ENCODE data around the gene KIF19.

Gene KIF19

DNA sequence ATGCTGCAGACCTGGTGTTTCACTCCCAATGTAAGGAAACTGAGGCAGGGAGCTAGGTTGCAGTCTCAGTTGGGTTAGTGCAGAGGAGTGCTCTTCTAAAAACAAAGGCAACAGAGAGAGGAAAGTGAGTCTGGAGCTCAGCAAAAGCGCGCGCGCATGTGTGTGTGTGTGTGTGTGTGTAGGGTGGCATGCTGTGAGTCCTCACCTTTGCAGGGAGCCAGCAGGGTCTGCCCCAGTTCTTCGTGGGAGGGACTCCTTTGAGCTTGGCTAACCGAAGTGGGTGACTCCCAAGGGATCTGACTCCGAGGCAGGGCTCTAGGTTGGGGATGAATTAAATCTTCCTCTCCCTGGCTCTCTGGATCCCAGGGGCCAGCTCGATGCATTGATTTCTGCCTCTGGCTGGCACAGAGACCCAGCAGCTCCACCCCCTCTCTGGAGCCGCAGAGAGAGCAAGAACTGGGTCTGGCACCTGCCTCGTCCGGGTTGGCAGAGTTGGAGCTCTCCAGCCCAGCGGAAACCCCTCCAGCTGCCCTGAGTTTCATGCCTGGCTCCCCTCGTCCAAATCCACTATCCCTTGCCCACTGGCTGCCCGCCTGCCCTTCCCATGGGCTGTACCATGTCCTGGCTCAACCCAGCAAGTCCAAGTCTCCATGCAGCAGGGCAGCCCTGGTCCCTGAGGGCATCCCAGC, 36.9 kb downstream of the KIF19 start:
- DNase-seq (ENCODE audit: low read depth in 2 of 2), result no peak

DNA sequence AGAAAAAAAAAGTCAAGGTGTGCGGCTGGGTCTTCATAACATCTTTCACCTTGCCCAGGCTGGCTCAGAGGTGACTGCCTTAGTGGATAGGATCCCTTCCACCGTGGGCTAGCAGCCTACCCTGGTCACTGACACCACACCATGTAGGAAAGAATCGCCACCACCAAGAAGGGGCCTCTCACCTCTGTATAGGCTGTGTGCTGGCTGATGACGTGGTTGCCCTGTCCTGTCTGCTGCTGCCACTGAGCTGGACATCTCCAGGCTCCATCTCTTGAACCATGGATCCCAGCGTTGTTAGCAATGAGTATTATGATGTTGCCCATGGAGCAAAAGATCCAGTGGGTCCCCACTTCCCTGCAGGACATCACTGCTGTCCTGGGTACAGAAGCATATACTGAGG, 41.2 kb downstream of the KIF19 start, which contains the start of gene GPR142:
Gene GPR142 (plus strand): TSS at position 301 of the 400 bp plus-strand sequence. CDS start 2,035 bp downstream, outside the sequence.
- no peak for DNase-seq (ENCODE audit: low read depth in 2 of 2)

DNA sequence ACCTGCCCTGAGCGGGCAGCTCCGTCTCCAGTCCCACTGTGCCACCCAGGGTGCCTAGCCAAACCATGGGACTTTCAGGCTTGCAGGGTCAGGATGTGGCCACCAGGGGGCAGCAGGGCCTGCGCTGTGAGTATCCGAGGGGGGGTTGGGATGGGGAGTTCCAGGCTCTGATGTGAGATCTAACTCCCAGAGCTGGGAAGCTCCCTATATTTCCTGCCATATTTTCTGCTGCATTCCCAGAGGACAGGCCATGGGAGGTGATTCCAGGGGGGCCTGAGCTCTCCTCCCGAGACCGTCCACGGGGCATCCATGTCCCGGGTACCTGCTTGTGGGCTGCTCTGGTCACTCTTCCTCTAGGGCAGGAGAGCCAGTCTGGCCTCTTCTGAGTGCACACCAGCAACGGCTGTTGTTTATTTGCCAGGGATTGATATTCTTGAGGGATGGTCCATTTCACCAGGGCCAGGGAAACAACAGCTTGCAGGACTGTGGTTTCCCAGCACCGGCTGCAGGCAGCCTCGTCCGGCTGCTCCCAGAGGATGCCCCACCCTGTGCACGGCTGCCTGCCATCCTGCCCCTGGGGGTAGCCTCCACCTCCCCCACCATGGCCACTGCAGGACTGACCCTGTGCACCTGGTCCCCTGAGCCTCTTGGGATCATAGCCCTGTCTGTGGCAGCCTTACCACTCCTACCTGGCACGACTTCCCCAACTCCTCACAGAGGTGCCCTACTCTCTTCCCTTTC, 42.5 kb downstream of the KIF19 start:
- peak; percentile 45 to 49 for DNase-seq (ENCODE audit: low read depth in 2 of 2)

DNA sequence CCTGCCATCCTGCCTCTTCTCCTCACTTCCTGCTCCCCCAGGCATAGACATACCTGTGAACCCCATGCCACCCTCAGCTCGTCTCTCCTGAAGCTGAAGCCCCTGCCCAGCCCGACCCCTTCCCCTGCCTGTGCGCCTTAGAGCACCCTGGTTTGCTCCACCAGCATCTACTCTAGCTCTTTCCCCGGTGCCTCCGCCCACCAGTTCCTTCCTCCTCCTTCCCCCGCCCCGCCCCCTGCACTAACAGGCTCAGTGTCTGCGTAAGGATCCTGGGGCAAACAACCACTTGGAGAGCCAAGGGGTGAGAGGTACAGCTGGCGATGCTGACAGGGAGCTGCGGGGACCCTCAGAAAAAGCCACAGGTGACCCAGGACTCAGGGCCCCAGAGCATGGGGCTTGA, 43.2 kb downstream of the KIF19 start:
- DNase-seq (ENCODE audit: low read depth in 2 of 2), result peak; percentile 26 to 54

DNA sequence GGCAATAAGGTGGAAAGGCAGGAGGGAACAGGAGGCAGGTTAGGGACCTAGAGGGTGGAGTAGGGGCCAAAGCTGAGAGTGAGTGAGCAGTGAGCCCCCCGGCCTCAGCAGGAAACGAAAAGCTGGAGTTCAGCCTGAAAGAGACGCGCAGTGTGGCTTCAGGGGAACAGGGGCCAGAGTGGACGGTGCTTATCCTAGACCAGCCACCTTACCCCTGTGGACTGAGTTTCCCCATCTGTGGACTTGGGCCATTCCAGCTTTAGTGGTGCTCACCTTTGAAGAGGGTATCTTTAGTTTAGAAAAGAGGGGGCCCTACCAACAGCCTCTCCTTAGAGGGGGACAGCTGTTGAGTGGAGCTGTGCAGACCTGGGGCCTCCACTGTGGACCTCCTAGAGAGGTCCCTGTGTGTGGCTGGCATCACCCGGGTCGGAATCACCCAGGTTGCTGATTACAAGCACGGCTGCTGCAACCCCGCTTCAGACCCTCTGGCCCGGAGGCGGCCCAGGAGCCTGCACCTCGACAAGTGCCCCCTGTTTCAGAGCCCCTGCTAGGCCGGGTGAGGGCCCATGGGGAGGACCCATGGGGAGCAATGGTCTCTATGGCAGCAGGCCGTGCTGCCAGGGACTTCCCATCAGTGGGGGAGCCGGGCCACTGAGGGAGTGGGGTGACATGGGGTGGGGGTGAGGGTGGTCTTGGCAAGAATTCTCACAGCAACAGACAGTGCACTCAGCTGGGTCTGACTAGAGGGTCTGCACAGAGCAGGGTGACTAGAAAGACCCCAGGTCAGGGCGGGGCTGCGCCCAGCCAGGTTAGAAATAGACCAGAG, 43.9 kb downstream of the KIF19 start:
- no peak for DNase-seq (ENCODE audit: low read depth in 2 of 2)

DNA sequence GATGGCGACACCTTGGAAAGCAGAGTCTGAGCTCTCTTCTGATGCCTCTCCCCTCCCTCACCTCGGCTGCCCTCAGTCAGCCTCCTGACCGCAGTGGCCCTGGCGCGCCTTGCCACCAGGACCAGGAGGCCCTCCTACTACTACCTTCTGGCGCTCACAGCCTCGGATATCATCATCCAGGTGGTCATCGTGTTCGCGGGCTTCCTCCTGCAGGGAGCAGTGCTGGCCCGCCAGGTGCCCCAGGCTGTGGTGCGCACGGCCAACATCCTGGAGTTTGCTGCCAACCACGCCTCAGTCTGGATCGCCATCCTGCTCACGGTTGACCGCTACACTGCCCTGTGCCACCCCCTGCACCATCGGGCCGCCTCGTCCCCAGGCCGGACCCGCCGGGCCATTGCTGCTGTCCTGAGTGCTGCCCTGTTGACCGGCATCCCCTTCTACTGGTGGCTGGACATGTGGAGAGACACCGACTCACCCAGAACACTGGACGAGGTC, 45.7 kb downstream of the KIF19 start:
- no peak for DNase-seq (ENCODE audit: low read depth in 2 of 2)

DNA sequence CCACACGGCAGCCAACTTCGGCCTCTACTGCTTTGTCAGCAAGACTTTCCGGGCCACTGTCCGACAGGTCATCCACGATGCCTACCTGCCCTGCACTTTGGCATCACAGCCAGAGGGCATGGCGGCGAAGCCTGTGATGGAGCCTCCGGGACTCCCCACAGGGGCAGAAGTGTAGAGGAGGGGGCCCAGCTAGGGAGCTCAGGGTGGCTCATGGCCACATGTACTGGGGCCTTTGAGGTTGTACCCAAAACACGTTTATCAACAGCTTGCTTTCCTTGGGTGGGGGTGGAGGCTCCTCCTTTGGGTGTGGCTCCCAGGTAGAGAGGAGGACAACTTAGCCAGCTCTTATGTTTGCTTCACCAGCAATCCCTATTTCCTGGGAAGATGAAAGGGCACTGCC, 46.4 kb downstream of the KIF19 start:
- DNase-seq (ENCODE audit: low read depth in 2 of 2), result no peak

DNA sequence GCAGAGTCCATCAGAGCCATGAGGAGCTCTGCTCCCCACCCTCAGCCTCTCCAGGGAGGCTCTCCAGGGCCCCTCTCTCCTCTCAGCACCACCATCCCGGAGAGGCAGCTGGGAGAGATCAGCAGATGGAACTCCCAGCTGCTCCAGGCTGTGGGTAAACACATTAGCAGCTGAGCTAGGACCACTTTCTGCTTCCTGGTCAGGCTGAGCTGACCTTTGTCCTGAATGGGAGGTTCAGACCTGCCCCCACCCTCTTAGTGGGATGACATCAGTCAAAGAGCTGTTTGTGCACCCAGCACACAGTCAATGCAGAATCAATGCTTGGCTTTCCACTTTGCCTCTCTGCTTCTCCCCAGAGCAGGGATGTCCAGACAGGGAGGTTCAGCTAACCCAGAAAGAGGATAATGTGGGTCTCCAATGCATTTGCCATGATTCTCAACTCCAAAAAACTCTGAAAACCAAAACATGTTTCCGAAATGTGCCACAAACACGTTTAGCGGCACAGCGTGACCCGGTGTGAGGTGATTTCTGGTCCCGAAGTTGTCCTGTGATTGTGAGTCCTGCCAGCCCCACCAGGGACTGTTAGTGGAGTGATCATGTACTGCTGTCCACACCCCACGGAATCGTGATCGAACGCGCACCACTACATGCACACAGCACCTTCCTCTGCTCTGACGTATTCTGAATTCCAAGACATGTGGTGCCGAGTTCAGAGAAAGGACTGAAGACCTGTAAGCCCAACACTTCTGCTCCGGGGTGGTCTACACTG, 48.0 kb downstream of the KIF19 start:
- no peak for DNase-seq (ENCODE audit: low read depth in 2 of 2)

DNA sequence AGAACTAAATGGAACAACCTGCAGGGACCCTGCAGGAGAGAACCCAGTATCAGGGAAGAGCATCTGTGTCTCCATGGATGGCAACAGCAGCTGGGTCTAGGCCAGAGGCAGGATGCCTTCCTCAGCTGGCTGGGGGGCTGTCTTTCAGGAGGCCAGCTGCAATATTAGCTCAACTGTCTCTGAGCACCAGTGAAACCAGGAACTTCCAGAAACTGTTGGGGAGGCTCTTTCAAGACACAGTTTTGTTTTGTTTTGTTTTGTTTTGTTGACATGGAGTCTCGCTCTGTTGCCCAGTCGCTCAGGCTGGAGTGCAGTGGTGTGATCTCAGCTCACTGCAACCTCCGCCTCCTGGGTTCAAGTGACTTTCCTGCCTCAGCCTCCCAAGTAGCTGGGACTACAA, 48.8 kb downstream of the KIF19 start:
- DNase-seq (ENCODE audit: low read depth in 2 of 2), result no peak

DNA sequence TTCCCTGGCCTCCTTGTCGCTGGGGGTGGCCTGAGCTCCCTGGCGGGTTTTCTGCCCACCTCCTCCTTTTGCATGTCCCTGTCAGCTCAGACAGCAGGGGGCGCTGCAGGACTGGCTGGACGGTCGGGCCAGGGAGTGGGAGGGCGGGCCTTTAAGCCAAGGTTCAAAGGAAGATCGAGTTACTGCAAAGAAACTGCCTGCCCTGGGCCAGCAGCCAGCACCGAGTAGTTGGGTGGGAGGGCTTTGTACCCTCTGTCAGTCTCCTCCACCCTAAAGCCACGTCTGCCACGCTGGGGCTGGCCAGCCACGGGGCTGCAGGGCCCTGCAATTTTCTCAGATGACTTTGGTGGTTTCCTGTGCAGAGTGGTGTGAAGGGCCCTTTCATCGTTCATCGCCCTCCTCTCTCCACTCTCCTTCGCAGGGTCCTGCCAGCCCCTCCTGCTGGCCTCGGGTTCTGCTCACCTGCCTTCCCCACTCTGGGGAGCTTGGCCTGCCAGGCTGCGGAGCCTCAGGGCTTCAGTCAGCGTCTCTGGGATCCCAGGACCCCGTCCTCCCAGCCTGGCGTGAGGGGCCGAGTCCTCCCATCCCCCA, 53.6 kb downstream of the KIF19 start:
- peak; percentile 80 to 84 for DNase-seq (ENCODE audit: low read depth in 2 of 2)

DNA sequence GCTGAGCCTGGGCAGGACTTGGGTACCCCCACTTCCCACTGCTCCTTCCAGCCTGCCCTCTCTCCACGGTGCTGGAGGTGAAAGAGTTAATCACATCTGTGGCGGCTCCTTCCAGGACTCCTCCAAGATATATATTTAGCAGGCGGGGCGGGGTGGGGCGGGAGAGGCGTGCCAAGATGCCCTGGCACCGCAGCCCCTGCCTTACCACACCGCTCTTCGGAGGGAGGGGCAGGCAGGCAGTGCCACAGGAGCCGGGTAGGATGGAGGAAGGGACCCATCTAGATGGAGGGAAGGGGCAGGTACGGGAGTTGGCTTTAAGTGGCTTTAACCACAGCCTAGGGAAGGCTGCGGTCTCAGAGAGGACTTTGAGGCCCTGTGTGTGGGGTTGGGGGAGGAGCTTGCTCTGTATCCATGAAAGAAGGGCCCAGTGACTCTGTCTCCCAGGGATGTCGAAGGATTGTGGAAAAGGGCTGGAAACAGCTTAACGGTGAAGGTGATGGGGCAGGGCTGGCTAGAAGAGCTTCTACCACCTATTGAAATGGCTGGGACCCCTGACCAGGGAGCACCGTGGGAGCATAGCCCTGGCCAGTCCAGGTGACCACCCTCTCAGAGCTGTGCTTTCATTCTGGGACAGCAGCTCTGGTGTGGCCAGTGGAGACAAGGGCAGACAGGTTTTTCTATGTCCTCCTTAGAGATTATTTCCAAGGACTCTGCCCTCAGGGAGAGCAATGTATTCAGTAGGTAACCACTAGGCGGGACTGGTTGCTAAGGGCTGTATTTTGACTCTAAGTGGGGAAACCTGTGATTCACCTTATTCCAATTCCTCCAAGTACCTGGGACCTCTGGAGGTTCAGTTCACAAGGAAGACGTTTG, 54.3 kb downstream of the KIF19 start:
- no peak for DNase-seq (ENCODE audit: low read depth in 2 of 2)

DNA sequence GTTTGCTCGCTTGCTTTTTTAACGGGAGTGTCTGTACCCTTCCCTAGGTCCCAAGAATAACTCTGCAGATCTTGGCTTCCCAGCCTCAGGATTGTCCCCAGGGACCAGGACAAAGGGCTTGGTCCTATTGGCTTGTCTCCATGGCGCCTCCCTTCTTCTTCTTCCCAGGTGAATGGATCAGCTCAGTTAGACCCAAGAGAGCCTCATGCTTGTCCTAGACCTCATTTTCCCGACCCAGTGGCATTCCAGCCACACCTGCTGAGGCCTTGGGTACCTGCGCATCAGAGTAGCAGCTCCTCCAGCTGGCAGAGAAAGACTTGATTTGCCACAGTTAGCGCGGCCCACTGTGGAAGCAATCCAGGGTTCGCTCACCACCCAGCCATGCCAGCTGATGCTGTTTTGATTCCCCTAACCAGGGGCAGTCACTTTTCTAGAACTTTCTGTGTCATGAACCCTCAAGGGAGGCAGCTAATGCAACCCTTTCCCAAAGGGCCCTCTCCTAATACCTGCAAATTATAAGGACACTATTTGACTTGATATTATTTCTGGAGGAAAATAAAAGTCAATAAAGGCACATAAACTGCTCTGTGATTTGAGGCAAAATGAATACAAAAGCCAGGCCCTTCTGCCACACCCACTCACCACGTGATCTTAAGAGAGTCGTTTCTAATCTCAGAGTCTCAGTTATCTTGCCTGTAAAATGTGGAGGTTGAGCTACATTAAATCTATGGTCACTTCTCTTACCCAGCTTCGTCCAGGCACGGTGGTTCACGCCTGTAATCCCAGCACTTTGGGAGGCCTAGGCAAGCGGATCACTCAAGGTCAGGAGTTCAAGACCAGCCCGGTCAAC, 55.2 kb downstream of the KIF19 start:
- no peak for DNase-seq (ENCODE audit: low read depth in 2 of 2)

DNA sequence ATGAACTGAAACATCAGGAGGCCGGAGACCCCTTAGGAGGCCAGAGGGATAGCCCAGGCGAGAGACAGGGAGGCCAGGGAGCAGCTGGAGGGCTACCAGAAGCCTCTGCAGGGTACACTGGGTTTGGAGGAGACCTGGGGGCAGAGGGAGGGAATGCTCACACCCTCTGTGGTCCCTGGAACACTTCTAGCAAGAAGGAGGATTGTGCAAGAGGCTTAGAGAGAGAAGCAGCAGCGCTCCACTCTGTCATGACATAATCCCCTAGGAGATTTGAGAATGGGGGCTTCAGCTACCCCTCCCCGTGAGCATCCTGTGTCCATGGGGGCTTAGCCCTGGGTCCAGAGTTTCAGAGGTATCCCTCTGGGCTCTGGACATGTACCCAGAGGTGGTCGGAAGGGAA, 57.1 kb downstream of the KIF19 start:
- DNase-seq (ENCODE audit: low read depth in 2 of 2), result no peak

DNA sequence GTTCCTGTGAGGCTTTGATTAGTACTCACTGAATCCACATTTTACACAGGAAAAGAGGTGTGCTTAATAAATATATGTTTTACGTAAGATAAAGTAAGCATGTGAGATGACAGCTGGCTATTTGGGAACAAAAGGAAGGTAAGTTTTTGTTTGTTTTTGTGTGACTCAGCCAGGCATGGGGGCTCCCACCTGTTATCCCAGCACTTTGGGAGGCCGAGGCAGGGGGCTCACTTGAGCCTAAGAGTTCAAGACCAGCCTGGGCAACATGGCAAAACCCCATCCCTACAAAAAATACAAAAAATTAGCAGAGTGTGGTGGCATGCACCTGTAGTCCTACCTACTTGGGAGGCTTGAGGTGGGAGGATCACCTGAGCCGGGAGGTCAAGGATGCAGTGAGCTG, 59.2 kb downstream of the KIF19 start:
- no peak for DNase-seq (ENCODE audit: low read depth in 2 of 2)

DNA sequence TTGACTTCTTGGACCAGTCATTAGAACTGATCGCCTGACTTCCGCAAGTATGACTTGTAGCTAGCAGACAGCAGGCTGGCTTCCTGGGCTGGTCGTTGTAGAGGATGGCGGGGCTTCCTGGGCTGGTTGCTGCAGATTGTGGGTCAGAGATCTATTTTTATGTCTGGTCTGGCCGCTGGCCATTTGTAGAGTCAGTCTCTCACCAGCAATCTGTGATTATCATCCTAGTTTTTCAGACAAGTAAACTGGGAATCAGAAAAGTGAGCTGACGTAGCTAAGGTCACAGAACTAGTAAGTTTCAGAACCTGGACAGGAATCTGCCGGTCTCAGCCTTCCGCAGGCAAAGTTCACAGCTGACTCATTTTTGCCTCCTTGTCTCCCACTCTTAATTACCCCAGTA, 60.4 kb downstream of the KIF19 start:
- DNase-seq (ENCODE audit: low read depth in 2 of 2), result no peak

DNA sequence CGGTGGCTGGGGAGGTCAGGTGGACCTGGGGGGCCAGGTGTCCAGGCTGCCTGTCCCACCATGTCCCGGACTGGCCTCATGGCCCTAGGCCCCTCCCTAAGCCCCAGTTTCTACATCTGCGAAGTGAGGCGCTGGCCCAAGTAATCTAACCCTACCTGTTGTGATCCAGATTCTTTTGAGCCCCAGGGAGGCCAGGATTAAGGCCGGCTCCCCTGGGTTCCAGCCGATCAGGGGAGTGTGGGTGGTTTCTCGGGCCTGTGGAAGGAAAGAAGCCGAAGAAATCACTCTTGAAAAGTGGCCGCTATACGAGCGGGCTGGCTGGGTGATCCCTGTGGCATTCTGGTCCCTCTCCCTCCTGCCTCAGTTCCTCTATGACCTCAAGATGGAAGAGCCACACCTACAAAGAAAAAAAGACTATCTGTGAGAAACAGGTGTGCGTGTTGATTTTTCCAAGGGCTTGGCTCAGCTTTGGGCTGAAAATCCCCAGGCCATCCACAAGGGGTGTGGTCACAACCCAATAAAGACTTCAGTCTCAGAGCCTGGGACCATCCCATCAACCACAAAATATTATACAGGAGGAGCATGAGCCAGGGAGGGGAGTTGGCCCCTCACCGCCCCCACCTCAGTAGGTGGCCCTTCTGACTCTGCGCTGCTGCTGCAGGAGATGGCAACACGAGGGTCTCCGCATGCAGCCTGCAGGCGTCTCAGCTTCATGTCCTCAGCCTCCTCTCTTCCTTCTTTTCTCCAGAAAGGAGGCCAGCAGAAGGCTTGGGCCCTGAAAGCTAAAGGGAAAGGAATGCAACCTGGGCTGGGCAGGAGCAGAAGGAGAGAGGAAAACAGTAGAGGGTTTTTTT, 61.6 kb downstream of the KIF19 start:
- no peak for DNase-seq (ENCODE audit: low read depth in 2 of 2)

DNA sequence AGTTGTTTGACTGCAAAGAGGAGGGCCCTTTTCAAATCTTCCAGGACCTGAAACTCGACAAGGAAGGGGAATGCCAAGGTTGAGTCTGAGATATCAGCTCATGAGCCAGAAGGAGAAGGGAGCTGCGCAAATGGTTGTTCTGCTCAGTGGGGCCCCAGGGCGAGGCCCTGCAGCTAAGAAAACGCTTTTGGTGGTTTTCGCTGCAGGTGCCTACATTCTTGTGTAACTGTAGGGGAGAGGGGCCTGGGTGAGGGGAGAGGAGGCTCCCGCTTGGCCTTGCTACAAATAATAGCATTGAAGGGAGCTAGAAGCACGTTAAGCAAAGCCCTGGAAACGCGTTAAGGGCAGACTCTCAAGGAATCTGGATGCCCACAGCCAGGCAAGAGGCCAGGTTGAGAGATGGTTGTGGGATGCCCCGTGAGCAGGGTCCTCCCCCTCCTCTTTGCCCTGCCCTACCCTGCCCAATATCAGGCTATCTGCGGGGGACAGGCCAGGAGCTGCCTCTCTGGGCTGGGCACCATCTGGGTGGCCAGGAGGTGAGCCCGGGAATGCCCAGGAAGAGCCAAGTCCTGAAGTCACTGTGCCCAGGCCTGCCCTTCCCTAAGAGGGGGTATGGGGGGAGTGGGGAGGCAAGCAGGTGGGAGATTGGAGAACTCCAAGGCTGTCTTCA, 63.2 kb downstream of the KIF19 start:
- DNase-seq (ENCODE audit: low read depth in 2 of 2), result no peak
